MCF 10A (cell line): ENCODE results near the gene MYZAP. TPM values are rescaled to one million over a fixed set of nuclear protein-coding genes. Genes with fewer than 3 reads are reported as not detected.
A peak's percentile ranks its signal among the peaks of the same experiment; 100 is the strongest.
"Not testable (repeated sequence)": the region's sequence is repeated elsewhere in the genome, so short reads cannot be mapped to it uniquely, and the experiment has no call there.

ENCODE experiments used
- BruUV-seq: library from RNA; stranded (reverse); fragments of 400-500 nt; replicated peaks from 2 replicates; lab custom pipeline; 2021; lab: Mats Ljungman, UMichigan
- CTCF ChIA-PET: fragments of 300-600 bp; sonication (Branson Sonifier 250); formaldehyde crosslinking; extraction: SDS; loops from one replicate; lab custom pipeline; 2021; ENCODE audit warnings: antibody characterized with exemption, inconsistent platforms; lab: Yijun Ruan, JAX
- POLR2A ChIA-PET: fragments of 300-600, 350-650 bp; sonication (Branson Sonifier 250); formaldehyde crosslinking; extraction: SDS; loops from one replicate; lab custom pipeline; 2020; ENCODE audit warnings: antibody characterized with exemption, inconsistent platforms; lab: Yijun Ruan, JAX
- DNase-seq: peaks from one replicate; pipeline ENCODE4 v3.0.0-alpha.2; 2018; ENCODE audit not compliant: unreplicated experiment
- H3K27ac Mint-ChIP-seq: one replicate; pipeline ENCODE4 v1.8.0; 2022; ENCODE audit warnings: mild to moderate bottlenecking, low read depth, mixed read lengths; ENCODE audit not compliant: unreplicated experiment
- H3K27me3 Mint-ChIP-seq: one replicate; pipeline ENCODE4 v1.8.0; 2022; ENCODE audit warnings: mixed read lengths; ENCODE audit not compliant: insufficient read depth, unreplicated experiment
- H3K36me3 Mint-ChIP-seq: one replicate; pipeline ENCODE4 v1.8.0; 2022; ENCODE audit warnings: mild to moderate bottlenecking, moderate library complexity, mixed read lengths; ENCODE audit not compliant: insufficient read depth, unreplicated experiment
- H3K4me1 Mint-ChIP-seq: one replicate; pipeline ENCODE4 v1.8.0; 2022; ENCODE audit warnings: mixed read lengths; ENCODE audit not compliant: insufficient read depth, unreplicated experiment
- H3K4me3 Mint-ChIP-seq: one replicate; pipeline ENCODE4 v1.8.0; 2022; ENCODE audit warnings: mild to moderate bottlenecking, moderate library complexity, mixed read lengths; ENCODE audit not compliant: unreplicated experiment
- H3K9me3 Mint-ChIP-seq: one replicate; pipeline ENCODE4 v1.8.0; 2022; ENCODE audit warnings: mixed read lengths; ENCODE audit not compliant: unreplicated experiment
- intact Hi-C: fragments of 100-400 bp; cut with micrococcal nuclease; formaldehyde crosslinking; loops from 2 replicates; pipeline ENCODE4 v1.14.1; 2022
- total RNA-seq: library from RNA; stranded (reverse); gene quantifications from 2 replicates; pipeline ENCODE4 v1.2.3, GENCODE V29; 2022
- TF ChIP-seq, protein P1 (sequence below): fragments of 200-600 bp; IDR thresholded peaks from one replicate; pipeline ENCODE4 v1.8.0; 2022; ENCODE audit warnings: antibody characterized with exemption, mild to moderate bottlenecking; ENCODE audit not compliant: unreplicated experiment

The MYZAP gene
- total RNA-seq, 1 experiment from 2014 or later = 1.3 TPM

DNA sequence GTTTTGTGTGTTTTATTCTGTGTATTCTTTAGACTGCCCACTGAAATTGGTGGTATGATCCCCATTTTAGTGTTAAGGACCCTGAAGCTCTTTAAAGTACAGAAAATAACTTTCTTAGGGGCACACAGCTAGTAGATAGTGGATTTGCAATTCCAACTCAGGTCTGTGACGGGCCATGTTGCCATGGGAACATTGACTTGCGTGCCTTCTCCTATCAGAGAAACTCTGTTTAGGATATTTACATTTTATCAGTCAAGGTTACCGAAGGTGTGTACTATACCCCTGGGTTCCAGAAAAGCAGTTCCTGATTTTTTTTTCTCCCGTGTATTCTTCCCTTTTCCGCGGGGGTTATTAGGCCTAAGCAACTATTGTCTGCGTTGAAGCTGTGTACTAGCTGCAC is 19.4 kb downstream of the MYZAP start:
- intact Hi-C loops = no loop called here
- DNase-seq = no peak
- Mint-ChIP-seq H3K9me3 (no peaks in the 10 kb centered on the region), H3K4me3 (no peak overlapping the region), H3K27ac (peak overlapping the region; percentile 91), H3K36me3 (no peaks in the 10 kb centered on the region), H3K27me3 (no peaks in the 10 kb centered on the region), H3K4me1 (peaks cover 53% of the 10 kb centered on the region)
- TF ChIP-seq, protein P1, sequence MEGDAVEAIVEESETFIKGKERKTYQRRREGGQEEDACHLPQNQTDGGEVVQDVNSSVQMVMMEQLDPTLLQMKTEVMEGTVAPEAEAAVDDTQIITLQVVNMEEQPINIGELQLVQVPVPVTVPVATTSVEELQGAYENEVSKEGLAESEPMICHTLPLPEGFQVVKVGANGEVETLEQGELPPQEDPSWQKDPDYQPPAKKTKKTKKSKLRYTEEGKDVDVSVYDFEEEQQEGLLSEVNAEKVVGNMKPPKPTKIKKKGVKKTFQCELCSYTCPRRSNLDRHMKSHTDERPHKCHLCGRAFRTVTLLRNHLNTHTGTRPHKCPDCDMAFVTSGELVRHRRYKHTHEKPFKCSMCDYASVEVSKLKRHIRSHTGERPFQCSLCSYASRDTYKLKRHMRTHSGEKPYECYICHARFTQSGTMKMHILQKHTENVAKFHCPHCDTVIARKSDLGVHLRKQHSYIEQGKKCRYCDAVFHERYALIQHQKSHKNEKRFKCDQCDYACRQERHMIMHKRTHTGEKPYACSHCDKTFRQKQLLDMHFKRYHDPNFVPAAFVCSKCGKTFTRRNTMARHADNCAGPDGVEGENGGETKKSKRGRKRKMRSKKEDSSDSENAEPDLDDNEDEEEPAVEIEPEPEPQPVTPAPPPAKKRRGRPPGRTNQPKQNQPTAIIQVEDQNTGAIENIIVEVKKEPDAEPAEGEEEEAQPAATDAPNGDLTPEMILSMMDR = no peak
- POLR2A ChIA-PET = interaction anchor here (1.1 to 4.2 kb wide), 10 partner anchors 8 to 95 kb away, joined by 3 to 26 read pairs (median 12); partner anchors contain the start of gene POLR2M
- CTCF ChIA-PET = interaction anchor here (0.5 to 11.8 kb wide), 25 partner anchors 8 to 581 kb away, joined by 3 to 297 read pairs (median 4); partner anchors contain the start of gene POLR2M
- BruUV-seq = no TSS peak

DNA sequence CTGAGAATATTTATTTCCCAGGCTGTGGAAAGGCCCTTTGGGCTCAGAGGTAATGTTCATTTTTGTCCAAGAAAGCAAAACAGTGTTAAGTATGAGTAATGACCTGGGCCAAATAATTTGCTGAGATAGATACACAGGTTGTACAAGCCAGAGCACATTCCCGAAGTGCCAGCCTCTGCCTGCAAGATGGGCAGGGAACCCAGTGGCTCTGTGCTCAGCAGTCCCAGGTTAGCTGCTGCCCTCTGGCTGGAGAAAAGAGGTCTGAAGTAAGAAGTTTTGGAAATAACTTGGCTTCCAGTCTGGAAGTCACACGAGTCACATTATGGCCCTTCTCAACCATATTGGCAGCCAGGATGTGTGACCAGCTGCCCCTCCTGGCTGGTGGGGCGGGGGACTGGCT is 20.2 kb downstream of the MYZAP start:
- Mint-ChIP-seq H3K4me3 (no peak overlapping the region), H3K4me1 (peaks cover 51% of the 10 kb centered on the region), H3K27ac (peak overlapping the region; percentile 35), H3K27me3 (no peaks in the 10 kb centered on the region), H3K9me3 (no peaks in the 10 kb centered on the region), H3K36me3 (no peaks in the 10 kb centered on the region)
- intact Hi-C loops = loop anchor here (1.0 kb wide), 2 partner anchors 51 to 249 kb away; no protein-coding TSS in a partner anchor
- DNase-seq = peak; percentile 84
- ChIA-PET CTCF (interaction anchor here (0.6 to 11.8 kb wide), 36 partner anchors 9 to 1321 kb away, joined by 3 to 297 read pairs (median 4); partner anchors contain the start of gene POLR2M), POLR2A (interaction anchor here (1.0 to 4.2 kb wide), 10 partner anchors 9 to 95 kb away, joined by 3 to 26 read pairs (median 12); partner anchors contain the start of gene POLR2M)
- TF ChIP-seq, protein P1 = peak; percentile 51
- no TSS peak for BruUV-seq

DNA sequence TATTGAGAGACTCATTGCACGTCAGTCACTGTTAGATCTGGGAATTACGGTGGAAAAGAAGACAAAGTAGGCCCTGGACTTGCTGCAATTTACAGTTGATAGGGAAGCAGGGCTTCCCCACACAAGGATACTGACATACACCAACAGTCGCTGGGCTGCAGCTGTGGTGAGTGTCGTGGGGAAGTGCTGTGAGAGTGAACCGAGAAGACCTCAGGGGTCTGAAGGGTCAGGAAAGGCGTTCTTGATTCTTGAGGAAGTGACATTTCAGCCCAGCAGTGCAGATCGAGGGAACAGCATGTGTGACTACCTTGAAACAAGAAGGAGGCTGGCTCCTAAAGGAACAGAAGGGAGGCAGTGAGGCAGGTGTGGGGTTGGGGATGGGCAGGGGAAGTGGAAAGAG is 22.5 kb downstream of the MYZAP start:
- no peak for DNase-seq
- Mint-ChIP-seq H3K36me3 (no peaks in the 10 kb centered on the region), H3K4me1 (peaks cover 29% of the 10 kb centered on the region), H3K27me3 (no peaks in the 10 kb centered on the region), H3K4me3 (no peak overlapping the region), H3K27ac (no peak overlapping the region), H3K9me3 (no peaks in the 10 kb centered on the region)
- TF ChIP-seq, protein P1 = no peak
- POLR2A ChIA-PET = no interaction called here
- intact Hi-C loops = no loop called here
- CTCF ChIA-PET = interaction anchor here (1.2 to 11.8 kb wide), 3 partner anchors 26 to 63 kb away, joined by 3 to 297 read pairs (median 3); no protein-coding TSS in a partner anchor
- no TSS peak for BruUV-seq

DNA sequence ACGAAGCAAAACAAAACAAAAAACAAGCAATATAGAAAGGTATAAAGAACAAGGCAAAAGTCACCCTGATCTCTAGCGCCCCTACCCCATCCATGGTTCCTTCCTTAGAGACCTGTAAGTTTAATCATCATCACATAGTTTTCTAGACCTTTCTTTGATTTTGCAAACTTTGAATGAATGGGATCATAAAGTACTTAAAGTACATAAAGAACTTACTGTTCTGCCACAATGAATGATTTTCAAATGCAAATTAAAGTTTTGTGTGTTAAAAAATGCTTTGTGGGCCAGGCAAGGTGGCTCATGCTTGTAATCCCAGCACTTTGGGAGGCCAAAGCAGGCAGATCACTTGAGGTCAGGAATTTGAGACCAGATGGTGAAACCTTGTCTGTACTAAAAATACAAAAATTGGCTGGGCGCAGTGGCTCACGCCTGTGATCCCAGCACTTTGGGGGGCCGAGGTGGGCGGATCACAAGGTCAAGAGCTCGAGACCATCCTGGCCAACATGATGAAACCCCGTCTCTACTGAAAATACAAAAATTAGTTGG is 24.3 kb downstream of the MYZAP start:
- not testable (repeated sequence) for H3K27me3 Mint-ChIP-seq

More for the DNA sequence above, 24.3 kb downstream of the MYZAP start:
- BruUV-seq, H3K27ac Mint-ChIP-seq, H3K36me3 Mint-ChIP-seq, H3K9me3 Mint-ChIP-seq, DNase-seq, intact Hi-C loops, H3K4me3 Mint-ChIP-seq: not testable (repeated sequence)
- peaks cover 11% of the 10 kb centered on the region for H3K4me1 Mint-ChIP-seq
- ChIA-PET POLR2A (interaction anchor here (1.2 kb wide), 1 partner anchor 9 kb away, joined by 3 read pairs; no protein-coding TSS in a partner anchor), CTCF (interaction anchor here (0.7 to 11.8 kb wide), 3 partner anchors 27 to 56 kb away, joined by 3 to 297 read pairs (median 6); no protein-coding TSS in a partner anchor)
